CD4-positive, CD25-positive, alpha-beta regulatory T cell (primary cell): ENCODE data around the gene CYB5RL. TPM values are rescaled to one million over a fixed set of nuclear protein-coding genes. Genes with fewer than 3 reads are reported as not detected.

Experiments
- ATAC-seq, 2 donors: fragments of 150-1000 bp; cut with Tn5 transposase; one replicate each; pipeline ENCODE4 v1.10.0; 2021; ENCODE audit warnings: low read depth in 2 of 2, moderate number of reproducible peaks in 2 of 2, moderate library complexity in 1 of 2
- DNase-seq, 3 donors: peaks; one replicate each; pipeline versions ENCODE4 v3.0.0 to v3.0.0-alpha.2; 2012 to 2022; ENCODE audit warnings: mixed read lengths in 1 of 3
- H3K27ac ChIP-seq: one replicate; pipeline ENCODE4 v1.7.0; 2013; ENCODE audit warnings: mild to moderate bottlenecking, low read length; ENCODE audit not compliant: insufficient read depth, poor library complexity, severe bottlenecking
- H3K27me3 ChIP-seq: one replicate; pipeline ENCODE4 v1.7.0; 2013; ENCODE audit warnings: low read length; ENCODE audit not compliant: control insufficient read depth, insufficient read depth
- H3K36me3 ChIP-seq: one replicate; pipeline ENCODE4 v1.7.0; 2013; ENCODE audit warnings: mild to moderate bottlenecking, low read length, moderate library complexity; ENCODE audit not compliant: control insufficient read depth, insufficient read depth
- H3K4me1 ChIP-seq: 2 replicates; pipeline ENCODE4 v1.7.0; 2013; ENCODE audit warnings: mild to moderate bottlenecking, low read length; ENCODE audit not compliant: insufficient read depth, control insufficient read depth, poor library complexity, severe bottlenecking
- H3K4me3 ChIP-seq: one replicate; pipeline ENCODE4 v1.7.0; 2013; ENCODE audit warnings: low read depth, mild to moderate bottlenecking, low read length, moderate library complexity
- H3K9me3 ChIP-seq, 2 experiments: 1 replicate in 1 of 2; 2 replicates in 1 of 2; pipeline ENCODE4 v1.7.0; 2013; ENCODE audit warnings: low read length in 2 of 2, mild to moderate bottlenecking in 1 of 2, moderate library complexity in 1 of 2; ENCODE audit not compliant: control insufficient read depth in 2 of 2
- H3K27ac Mint-ChIP-seq, 3 donors: one replicate each; pipeline ENCODE4 v1.8.0; 2020 to 2022; ENCODE audit warnings: mild to moderate bottlenecking in 3 of 3, mixed read lengths in 3 of 3, moderate library complexity in 2 of 3
- H3K27me3 Mint-ChIP-seq: one replicate; pipeline ENCODE4 v1.8.0; 2022; ENCODE audit warnings: mild to moderate bottlenecking, mixed read lengths
- H3K36me3 Mint-ChIP-seq: one replicate; pipeline ENCODE4 v1.8.0; 2020; ENCODE audit warnings: mixed read lengths
- H3K4me1 Mint-ChIP-seq, 4 donors: one replicate each; pipeline ENCODE4 v1.8.0; 2020 to 2022; ENCODE audit warnings: mixed read lengths in 4 of 4, mild to moderate bottlenecking in 1 of 4
- H3K4me3 Mint-ChIP-seq, 4 donors: one replicate each; pipeline ENCODE4 v1.8.0; 2020 to 2022; ENCODE audit warnings: mild to moderate bottlenecking in 4 of 4, mixed read lengths in 4 of 4, moderate library complexity in 3 of 4
- H3K9me3 Mint-ChIP-seq, 7 donors: one replicate each; pipeline ENCODE4 v1.8.0; 2020 to 2022; ENCODE audit warnings: mixed read lengths in 7 of 7, mild to moderate bottlenecking in 3 of 7, moderate library complexity in 2 of 7
- polyA plus RNA-seq, 4 donors: library from polyadenylated mRNA; unstranded; fragments of 300-500 nt; fragmentation: Illumina TruSeq; gene quantifications; one replicate each; pipeline ENCODE4 v1.2.3, GENCODE V29; 2021
- total RNA-seq: library from RNA; stranded (reverse); gene quantifications from one replicate; pipeline ENCODE4 v1.2.3, GENCODE V29; 2022

CYB5RL gene
- total and polyA plus RNA-seq, 5 donors from 2014 or later = 1.1 to 4.8 (median 3.2) TPM

DNA sequence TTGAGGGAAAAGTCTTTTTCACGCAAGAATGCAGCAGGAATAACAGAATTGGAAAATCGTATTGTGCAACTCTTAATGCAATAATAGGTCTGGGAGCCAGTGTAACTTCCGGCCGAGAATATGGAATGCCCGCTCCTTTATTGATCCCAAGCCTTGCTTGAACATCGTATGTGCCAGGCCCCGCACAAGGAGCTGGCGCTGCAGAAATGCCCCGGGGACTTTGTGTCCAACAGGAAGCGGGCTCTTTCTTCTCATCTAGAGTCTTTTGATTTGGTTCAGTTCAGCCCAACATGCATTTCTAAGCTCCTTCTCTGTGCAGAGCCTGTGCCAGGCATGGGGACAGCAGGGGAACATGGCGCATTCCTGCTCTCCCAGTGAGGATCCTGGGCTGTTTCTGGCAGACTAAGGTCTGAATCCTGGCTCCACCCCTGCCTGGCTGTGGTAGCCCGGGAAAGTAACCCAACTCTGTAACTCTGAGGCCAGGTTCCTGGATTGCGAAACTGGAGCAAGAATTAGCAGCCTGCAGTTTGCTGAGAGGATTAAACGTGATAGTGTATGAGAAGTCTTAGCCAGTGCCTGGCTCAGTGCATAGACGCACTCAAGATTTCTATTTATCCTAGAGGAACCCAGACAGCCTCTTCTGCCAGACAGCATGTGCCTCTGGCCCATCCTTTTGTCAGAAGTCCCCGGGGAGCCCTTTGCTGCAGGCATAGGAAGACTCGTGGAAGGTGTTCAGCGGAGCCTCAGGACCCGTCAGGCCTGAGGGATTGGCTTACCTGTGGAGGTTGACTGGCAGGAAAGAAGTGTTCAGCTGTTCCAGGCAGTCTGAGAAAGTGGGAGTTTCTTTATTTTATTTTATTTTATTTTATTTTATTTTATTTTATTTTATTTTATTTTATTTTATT, 46.0 kb downstream of the CYB5RL start:
- H3K36me3 ChIP-seq = no peaks in the 10 kb centered on the region
- no peaks in the 10 kb centered on the region for H3K4me1 Mint-ChIP-seq
- H3K36me3 Mint-ChIP-seq = no peaks in the 10 kb centered on the region
- no peak for ATAC-seq
- H3K27ac Mint-ChIP-seq = peak overlapping the region in 1 of 3 donors; percentile 74
- H3K4me3 Mint-ChIP-seq = no peak overlapping the region
- no peaks in the 10 kb centered on the region for H3K4me1 ChIP-seq
- no peaks in the 10 kb centered on the region for H3K27me3 ChIP-seq
- H3K27ac ChIP-seq = no peak overlapping the region
- no peaks in the 10 kb centered on the region for H3K9me3 ChIP-seq
- no peaks in the 10 kb centered on the region for H3K27me3 Mint-ChIP-seq
- no peak for DNase-seq
- no peak overlapping the region for H3K4me3 ChIP-seq
- H3K9me3 Mint-ChIP-seq = peaks cover 0 to 2% (median 0%) of the 10 kb centered on the region in 7 donors

DNA sequence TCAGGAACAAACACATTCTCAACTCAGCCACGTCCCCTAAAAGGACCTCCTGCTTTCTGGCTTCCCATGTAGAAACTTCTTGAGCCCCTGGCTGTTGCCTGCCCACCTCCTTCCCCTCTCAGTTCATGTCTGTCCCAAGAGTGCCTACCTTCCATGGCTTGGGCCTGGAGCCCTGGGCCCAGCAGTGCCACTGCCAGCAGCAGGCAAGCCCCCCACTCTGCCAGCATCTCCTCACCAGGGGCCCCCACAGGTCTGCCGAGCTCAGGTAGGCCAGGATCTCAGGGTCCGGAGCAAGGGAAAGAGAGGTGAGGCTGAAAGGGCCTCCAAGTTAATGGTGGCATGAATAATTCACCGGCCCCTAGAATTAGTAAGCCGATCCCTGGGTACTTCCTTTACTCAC, 47.1 kb downstream of the CYB5RL start, which contains the start of gene CDCP2:
CDCP2 (minus strand) TSS at position 305 of the 400 bp plus-strand sequence; CDS start at position 227, 78 bp downstream.
- Histone ChIP-seq H3K9me3 (no peaks in the 10 kb centered on the region), H3K27me3 (no peaks in the 10 kb centered on the region), H3K4me3 (no peak within 1 kb of the TSS), H3K4me1 (no peaks in the 10 kb centered on the region), H3K27ac (no peak within 1 kb of the TSS), H3K36me3 (no peaks in the 10 kb centered on the region)
- H3K36me3 Mint-ChIP-seq = no peaks in the 10 kb centered on the region
- DNase-seq = no peak
- no peak for ATAC-seq
- H3K27me3 Mint-ChIP-seq = peaks cover 3% of the 10 kb centered on the region
- peaks cover 0 to 2% (median 0%) of the 10 kb centered on the region in 7 donors for H3K9me3 Mint-ChIP-seq
- H3K4me3 Mint-ChIP-seq = no peak within 1 kb of the TSS
- H3K4me1 Mint-ChIP-seq = no peaks in the 10 kb centered on the region
- peak within 1 kb of the TSS in 1 of 3 donors; percentile 74 for H3K27ac Mint-ChIP-seq

DNA sequence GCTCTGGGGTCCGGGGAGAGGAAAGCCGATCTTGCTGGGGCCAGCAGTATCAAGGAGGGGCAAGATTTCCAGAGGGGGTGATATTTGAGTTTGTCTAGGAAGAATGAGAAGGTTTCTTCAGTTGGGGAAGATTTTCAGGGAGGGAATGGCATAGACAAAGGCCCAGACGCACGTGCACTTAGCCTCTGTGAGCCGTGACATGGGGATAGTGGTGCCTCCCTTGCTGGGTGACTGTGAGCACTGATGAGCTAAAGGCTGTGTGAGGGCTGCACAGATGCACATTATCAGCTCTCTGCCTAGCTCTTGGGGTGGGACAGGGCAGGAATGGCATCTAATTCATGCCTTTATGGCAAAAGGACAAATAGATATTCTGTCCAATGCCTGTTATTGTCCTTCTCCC, 48.8 kb downstream of the CYB5RL start:
- no peaks in the 10 kb centered on the region for H3K36me3 ChIP-seq
- no peaks in the 10 kb centered on the region for H3K4me1 Mint-ChIP-seq
- no peaks in the 10 kb centered on the region for H3K9me3 ChIP-seq
- DNase-seq (no peak), ATAC-seq (no peak)
- H3K27me3 Mint-ChIP-seq = peaks cover 5% of the 10 kb centered on the region
- H3K4me3 Mint-ChIP-seq = peak overlapping the region in 1 of 4 donors; percentile 12
- peaks cover 0 to 2% (median 0%) of the 10 kb centered on the region in 7 donors for H3K9me3 Mint-ChIP-seq
- no peaks in the 10 kb centered on the region for H3K27me3 ChIP-seq
- no peak overlapping the region for H3K27ac ChIP-seq
- no peaks in the 10 kb centered on the region for H3K36me3 Mint-ChIP-seq
- no peaks in the 10 kb centered on the region for H3K4me1 ChIP-seq
- no peak overlapping the region for H3K27ac Mint-ChIP-seq
- no peak overlapping the region for H3K4me3 ChIP-seq

Other genes with a start within 250 kb of the CYB5RL start
- not detected for gene LDLRAD1, start 181.8 kb downstream of the CYB5RL start, total RNA-seq
- not detected for gene LDLRAD1, start 181.8 kb downstream of the CYB5RL start, polyA plus RNA-seq
- 180 TPM for gene TMEM59, start 146.8 kb downstream of the CYB5RL start, total RNA-seq
- gene TMEM59, start 146.8 kb downstream of the CYB5RL start, polyA plus RNA-seq = 100 to 1,000 TPM; 605 to 863 (median 688) TPM
- 8.4 TPM for gene TCEANC2, start 146.4 kb downstream of the CYB5RL start, total RNA-seq
- 1 to 10 TPM; 3.6 to 6.9 (median 6.2) TPM for gene TCEANC2, start 146.4 kb downstream of the CYB5RL start, polyA plus RNA-seq
- 0.15 TPM for gene CDCP2, start 47.0 kb downstream of the CYB5RL start, total RNA-seq
- not detected for gene CDCP2, start 47.0 kb downstream of the CYB5RL start, polyA plus RNA-seq
- 34.5 TPM for gene MRPL37, start 137 bp upstream of the CYB5RL start, total RNA-seq
- 10 to 100 TPM; 62.0 to 66.7 (median 65.3) TPM for gene MRPL37, start 137 bp upstream of the CYB5RL start, polyA plus RNA-seq
- gene SSBP3, start 206.4 kb upstream of the CYB5RL start, total RNA-seq = 30.6 TPM
- 1 to 10 TPM; 5.4 to 7.4 (median 6.9) TPM for gene SSBP3, start 206.4 kb upstream of the CYB5RL start, polyA plus RNA-seq